Measurements from ENCODE around the gene ARHGAP28.

- TF ChIP-seq CTCF (IDR thresholded peaks at IDR 0.05; ENCODE audit: low read depth, low read length, poor library complexity, severe bottlenecking) (no peak), EZH2phosphoT487 (IDR thresholded peaks at IDR 0.05; ENCODE audit: borderline replicate concordance, low read length) (no peak)
Measured at GRCh38 chr18:6792391-6792790, 62.9 kb downstream of the ARHGAP28 start.
